Measurements from ENCODE around the gene GRB2.

DNA sequence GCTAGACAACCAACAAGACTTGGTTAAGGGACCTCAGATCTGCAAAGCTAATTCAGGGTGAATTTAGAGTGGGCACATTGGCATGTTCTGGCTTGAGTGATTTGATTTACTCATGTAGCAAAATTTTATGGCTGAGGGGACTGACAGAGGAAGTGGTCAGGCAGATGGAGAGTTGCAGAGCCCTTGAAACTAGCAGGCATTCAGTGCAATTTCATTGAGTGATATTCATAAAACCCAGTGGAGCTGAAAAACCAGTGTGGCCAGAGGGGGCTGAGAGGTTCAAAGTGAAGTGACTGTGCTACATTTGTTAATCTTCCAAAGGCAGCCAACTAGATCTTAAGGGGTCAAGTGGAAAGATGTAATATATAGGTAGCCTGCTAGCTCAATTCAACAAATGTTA is 48.7 kb upstream of the GRB2 start:
- TF ChIP-seq, protein P1, sequence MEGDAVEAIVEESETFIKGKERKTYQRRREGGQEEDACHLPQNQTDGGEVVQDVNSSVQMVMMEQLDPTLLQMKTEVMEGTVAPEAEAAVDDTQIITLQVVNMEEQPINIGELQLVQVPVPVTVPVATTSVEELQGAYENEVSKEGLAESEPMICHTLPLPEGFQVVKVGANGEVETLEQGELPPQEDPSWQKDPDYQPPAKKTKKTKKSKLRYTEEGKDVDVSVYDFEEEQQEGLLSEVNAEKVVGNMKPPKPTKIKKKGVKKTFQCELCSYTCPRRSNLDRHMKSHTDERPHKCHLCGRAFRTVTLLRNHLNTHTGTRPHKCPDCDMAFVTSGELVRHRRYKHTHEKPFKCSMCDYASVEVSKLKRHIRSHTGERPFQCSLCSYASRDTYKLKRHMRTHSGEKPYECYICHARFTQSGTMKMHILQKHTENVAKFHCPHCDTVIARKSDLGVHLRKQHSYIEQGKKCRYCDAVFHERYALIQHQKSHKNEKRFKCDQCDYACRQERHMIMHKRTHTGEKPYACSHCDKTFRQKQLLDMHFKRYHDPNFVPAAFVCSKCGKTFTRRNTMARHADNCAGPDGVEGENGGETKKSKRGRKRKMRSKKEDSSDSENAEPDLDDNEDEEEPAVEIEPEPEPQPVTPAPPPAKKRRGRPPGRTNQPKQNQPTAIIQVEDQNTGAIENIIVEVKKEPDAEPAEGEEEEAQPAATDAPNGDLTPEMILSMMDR (IDR thresholded peaks at IDR 0.05; ENCODE audit: insufficient read depth, low read length): no peak
- TF ChIP-seq POLR2AphosphoS5 (IDR thresholded peaks at IDR 0.05; ENCODE audit: low read depth) (no peak), SPI1 (IDR thresholded peaks at IDR 0.05; ENCODE audit: borderline replicate concordance, low read depth) (peak; percentile 41; the same call in 1 of the 2 replicates), GABPA (IDR thresholded peaks at IDR 0.05; ENCODE audit: low read depth) (no peak)
- TF ChIP-seq, protein P2, sequence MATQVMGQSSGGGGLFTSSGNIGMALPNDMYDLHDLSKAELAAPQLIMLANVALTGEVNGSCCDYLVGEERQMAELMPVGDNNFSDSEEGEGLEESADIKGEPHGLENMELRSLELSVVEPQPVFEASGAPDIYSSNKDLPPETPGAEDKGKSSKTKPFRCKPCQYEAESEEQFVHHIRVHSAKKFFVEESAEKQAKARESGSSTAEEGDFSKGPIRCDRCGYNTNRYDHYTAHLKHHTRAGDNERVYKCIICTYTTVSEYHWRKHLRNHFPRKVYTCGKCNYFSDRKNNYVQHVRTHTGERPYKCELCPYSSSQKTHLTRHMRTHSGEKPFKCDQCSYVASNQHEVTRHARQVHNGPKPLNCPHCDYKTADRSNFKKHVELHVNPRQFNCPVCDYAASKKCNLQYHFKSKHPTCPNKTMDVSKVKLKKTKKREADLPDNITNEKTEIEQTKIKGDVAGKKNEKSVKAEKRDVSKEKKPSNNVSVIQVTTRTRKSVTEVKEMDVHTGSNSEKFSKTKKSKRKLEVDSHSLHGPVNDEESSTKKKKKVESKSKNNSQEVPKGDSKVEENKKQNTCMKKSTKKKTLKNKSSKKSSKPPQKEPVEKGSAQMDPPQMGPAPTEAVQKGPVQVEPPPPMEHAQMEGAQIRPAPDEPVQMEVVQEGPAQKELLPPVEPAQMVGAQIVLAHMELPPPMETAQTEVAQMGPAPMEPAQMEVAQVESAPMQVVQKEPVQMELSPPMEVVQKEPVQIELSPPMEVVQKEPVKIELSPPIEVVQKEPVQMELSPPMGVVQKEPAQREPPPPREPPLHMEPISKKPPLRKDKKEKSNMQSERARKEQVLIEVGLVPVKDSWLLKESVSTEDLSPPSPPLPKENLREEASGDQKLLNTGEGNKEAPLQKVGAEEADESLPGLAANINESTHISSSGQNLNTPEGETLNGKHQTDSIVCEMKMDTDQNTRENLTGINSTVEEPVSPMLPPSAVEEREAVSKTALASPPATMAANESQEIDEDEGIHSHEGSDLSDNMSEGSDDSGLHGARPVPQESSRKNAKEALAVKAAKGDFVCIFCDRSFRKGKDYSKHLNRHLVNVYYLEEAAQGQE (IDR thresholded peaks at IDR 0.05; ENCODE audit: insufficient replicate concordance, low read depth): no peak
